Measurements from ENCODE around the gene VPS16.
"Not testable (repeated sequence)": the region's sequence is repeated elsewhere in the genome, so short reads cannot be mapped to it uniquely, and the experiment has no call there.

Gene VPS16

DNA sequence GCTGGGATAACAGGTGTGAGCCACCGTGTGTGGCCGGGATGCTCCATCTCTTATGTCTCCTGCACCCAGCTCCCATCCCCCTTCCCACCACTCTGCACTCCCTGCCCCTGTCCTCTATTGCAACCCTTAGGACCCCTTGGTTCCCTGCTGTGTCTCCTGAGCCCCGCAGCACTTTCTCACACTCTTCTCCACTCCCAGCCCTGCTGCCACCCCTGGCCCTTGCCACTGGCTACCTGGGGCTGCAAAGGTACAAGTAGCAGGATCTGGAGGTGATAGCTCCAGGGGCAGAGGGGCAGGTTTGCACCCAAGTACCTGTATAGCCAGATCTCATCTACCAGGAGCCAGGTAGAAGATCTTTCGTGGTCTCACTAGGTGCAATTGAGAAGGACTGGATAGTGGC lies 33.5 kb upstream of the VPS16 start:
- Histone ChIP-seq H3K36me3 (ENCODE audit: control insufficient read depth in 2 of 2, insufficient read depth in 1 of 2, low read length in 2 of 2) (no peaks in the 10 kb centered on the region), H3K4me1 (ENCODE audit: control insufficient read depth, insufficient read depth, low read length) (no peaks in the 10 kb centered on the region), H3K4me3 (ENCODE audit: low read depth, low read length) (no peak overlapping the region), H3K9me3 (ENCODE audit: control insufficient read depth, insufficient read depth, low read depth, low read length) (peaks cover under 1% of the 10 kb centered on the region; the same call in 1 of the 2 replicates), H3K27ac (ENCODE audit: extremely low read depth, low read depth, low read length) (no peak overlapping the region)
- CTCF ChIA-PET, result no interaction called here
- no peak for TF ChIP-seq ZEB2 (tag by site-specific recombination; IDR thresholded peaks at IDR 0.05)
- POLR2A ChIA-PET, result no interaction called here

- H3K4me1 ChIP-seq (ENCODE audit: control insufficient read depth, insufficient read depth, low read length); CTCF ChIA-PET; H3K36me3 ChIP-seq (ENCODE audit: control insufficient read depth in 2 of 2, insufficient read depth in 1 of 2, low read length in 2 of 2); H3K9me3 ChIP-seq (ENCODE audit: control insufficient read depth, insufficient read depth, low read depth, low read length); POLR2A ChIA-PET; H3K27ac ChIP-seq (ENCODE audit: extremely low read depth, low read depth, low read length); H3K4me3 ChIP-seq (ENCODE audit: low read depth, low read length): not testable (repeated sequence)
Observed at GRCh38 chr20:2807929-2808328, 32.6 kb upstream of the VPS16 start.

- ChIA-PET POLR2A (interaction anchor here (0.6 to 0.7 kb wide), 3 partner anchors 16 to 56 kb away, joined by 3 to 5 read pairs (median 3); no protein-coding TSS in a partner anchor), CTCF (interaction anchor here (1.3 kb wide), 1 partner anchor 42 kb away, joined by 4 read pairs; no protein-coding TSS in a partner anchor)
- H3K27ac ChIP-seq (ENCODE audit: extremely low read depth, low read depth, low read length), result no peak overlapping the region
- H3K9me3 ChIP-seq (ENCODE audit: control insufficient read depth, insufficient read depth, low read depth, low read length), result peaks cover 2% of the 10 kb centered on the region; the same call in 1 of the 2 replicates
- H3K36me3 ChIP-seq (ENCODE audit: control insufficient read depth in 2 of 2, insufficient read depth in 1 of 2, low read length in 2 of 2), result no peaks in the 10 kb centered on the region
- H3K4me3 ChIP-seq (ENCODE audit: low read depth, low read length), result no peak overlapping the region
- TF ChIP-seq ZNF48 (tag by site-specific recombination; IDR thresholded peaks at IDR 0.05) (no peak), BCL11B (tag by site-specific recombination; IDR thresholded peaks at IDR 0.05; ENCODE audit: low read depth) (no peak), ZNF362 (tag by site-specific recombination; IDR thresholded peaks at IDR 0.05) (no peak), ZNF214 (tag by site-specific recombination; IDR thresholded peaks at IDR 0.05; ENCODE audit: borderline replicate concordance) (no peak), ZNF121 (tag by site-specific recombination; IDR thresholded peaks at IDR 0.05) (no peak), ZNF341 (tag by site-specific recombination; IDR thresholded peaks at IDR 0.05; ENCODE audit: low read depth) (no peak), ZNF776 (tag by site-specific recombination; IDR thresholded peaks at IDR 0.05; ENCODE audit: borderline replicate concordance) (no peak)
- H3K4me1 ChIP-seq (ENCODE audit: control insufficient read depth, insufficient read depth, low read length), result peaks cover 7% of the 10 kb centered on the region
Observed at GRCh38 chr20:2809690-2810089, 30.9 kb upstream of the VPS16 start.

DNA sequence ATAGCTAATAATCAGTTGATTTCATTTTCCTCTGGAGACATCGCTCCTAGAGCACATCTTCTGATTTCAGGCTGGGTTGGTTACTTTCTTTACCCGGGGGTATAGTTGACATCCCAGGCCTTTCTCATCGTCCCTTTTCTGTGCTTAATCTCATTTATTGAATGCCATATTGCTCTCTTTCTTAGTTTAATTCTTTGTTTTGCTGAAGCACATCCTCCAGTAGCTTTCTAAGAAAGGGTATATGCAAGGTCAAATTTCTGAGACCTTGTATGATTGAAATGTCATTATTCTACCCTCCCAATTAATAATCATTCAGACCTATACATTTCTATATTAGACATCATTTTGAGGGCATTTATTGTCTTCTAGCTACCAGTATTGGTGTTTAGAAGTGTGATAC lies 28.4 kb upstream of the VPS16 start:
- H3K4me1 ChIP-seq (ENCODE audit: control insufficient read depth, insufficient read depth, low read length), result peaks cover 10% of the 10 kb centered on the region
- no peak overlapping the region for H3K27ac ChIP-seq (ENCODE audit: extremely low read depth, low read depth, low read length)
- H3K9me3 ChIP-seq (ENCODE audit: control insufficient read depth, insufficient read depth, low read depth, low read length), result peaks cover 2% of the 10 kb centered on the region; the same call in 1 of the 2 replicates
- ChIA-PET POLR2A (no interaction called here), CTCF (interaction anchor here (0.5 to 1.3 kb wide), 3 partner anchors 15 to 59 kb away, joined by 3 to 7 read pairs (median 6); no protein-coding TSS in a partner anchor)
- H3K4me3 ChIP-seq (ENCODE audit: low read depth, low read length), result no peak overlapping the region
- H3K36me3 ChIP-seq (ENCODE audit: control insufficient read depth in 2 of 2, insufficient read depth in 1 of 2, low read length in 2 of 2), result no peaks in the 10 kb centered on the region
- TF ChIP-seq, protein P1, sequence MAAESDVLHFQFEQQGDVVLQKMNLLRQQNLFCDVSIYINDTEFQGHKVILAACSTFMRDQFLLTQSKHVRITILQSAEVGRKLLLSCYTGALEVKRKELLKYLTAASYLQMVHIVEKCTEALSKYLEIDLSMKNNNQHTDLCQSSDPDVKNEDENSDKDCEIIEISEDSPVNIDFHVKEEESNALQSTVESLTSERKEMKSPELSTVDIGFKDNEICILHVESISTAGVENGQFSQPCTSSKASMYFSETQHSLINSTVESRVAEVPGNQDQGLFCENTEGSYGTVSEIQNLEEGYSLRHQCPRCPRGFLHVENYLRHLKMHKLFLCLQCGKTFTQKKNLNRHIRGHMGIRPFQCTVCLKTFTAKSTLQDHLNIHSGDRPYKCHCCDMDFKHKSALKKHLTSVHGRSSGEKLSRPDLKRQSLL (tag by site-specific recombination; IDR thresholded peaks at IDR 0.05), result no peak
- no peak for TF ChIP-seq MEIS1 (CRISPR knock-in tag; IDR thresholded peaks at IDR 0.05; ENCODE audit: borderline replicate concordance)
- TF ChIP-seq ZNF335 (tag by site-specific recombination; conservative IDR thresholded peaks at IDR 0.05), result no peak
- no peak for TF ChIP-seq ZNF132 (tag by site-specific recombination; IDR thresholded peaks at IDR 0.05; ENCODE audit: borderline replicate concordance)
- no peak for TF ChIP-seq PRDM2 (tag by site-specific recombination; IDR thresholded peaks at IDR 0.05; ENCODE audit: borderline replicate concordance)
- no peak for TF ChIP-seq ZBTB17 (tag by site-specific recombination; IDR thresholded peaks at IDR 0.05)
- peak; percentile 90 for TF ChIP-seq SETDB1 (IDR thresholded peaks at IDR 0.05; ENCODE audit: insufficient read length, low read length)
- no peak for TF ChIP-seq ZNF302 (tag by site-specific recombination; IDR thresholded peaks at IDR 0.05; ENCODE audit: low read depth)
- TF ChIP-seq EGR2 (tag by site-specific recombination; IDR thresholded peaks at IDR 0.05; ENCODE audit: low read depth), result no peak
- no peak for TF ChIP-seq WT1 (tag by site-specific recombination; IDR thresholded peaks at IDR 0.05)
